PC-9 (cell line): ENCODE measurements around the gene SLC9C1. TPM values are rescaled to one million over a fixed set of nuclear protein-coding genes. Genes with fewer than 3 reads are reported as not detected.

Source experiments
- BruUV-seq: library from RNA; stranded (reverse); fragments of 400-500 nt; replicated peaks from 2 replicates; lab custom pipeline; 2021; lab: Mats Ljungman, UMichigan
- CTCF ChIA-PET: fragments of 300-600 bp; sonication (Branson Sonifier 250); formaldehyde crosslinking; loops from one replicate; lab custom pipeline; 2022; ENCODE audit warnings: antibody characterized with exemption; lab: Charles Lee
- POLR2A ChIA-PET: fragments of 300-600 bp; sonication (Branson Sonifier 250); formaldehyde crosslinking; loops from one replicate; lab custom pipeline; 2022; ENCODE audit warnings: antibody characterized with exemption; ENCODE audit not compliant: unreplicated experiment; lab: Charles Lee
- DNase-seq, 2 experiments: peaks; one replicate each; pipeline versions ENCODE4 v3.0.0 to v3.0.0-alpha.2; 2015 to 2022; ENCODE audit warnings: mixed read lengths in 1 of 2
- H2AFZ ChIP-seq: fragments of 200-600 bp; sonication (generic); 2 replicates; pipeline ENCODE4 v1.8.1; 2017; ENCODE audit warnings: antibody characterized with exemption
- H3F3A ChIP-seq: fragments of 200-600 bp; sonication (generic); 2 replicates; pipeline ENCODE4 v1.8.1; 2017; ENCODE audit warnings: antibody characterized with exemption, mild to moderate bottlenecking, low read depth; ENCODE audit not compliant: insufficient read depth
- H3K27ac ChIP-seq: fragments of 200-600 bp; sonication (generic); 2 replicates; pipeline ENCODE4 v1.6.1; 2016; ENCODE audit warnings: mixed run types
- H3K27me3 ChIP-seq: fragments of 200-600 bp; sonication (generic); 2 replicates; pipeline ENCODE4 v1.6.1; 2016; ENCODE audit warnings: low read depth, mixed run types; ENCODE audit not compliant: insufficient read depth
- H3K36me3 ChIP-seq: fragments of 200-600 bp; sonication (generic); 2 replicates; pipeline ENCODE4 v1.6.1; 2016; ENCODE audit warnings: low read depth, mixed run types
- H3K4me1 ChIP-seq: fragments of 200-600 bp; sonication (generic); replicated peaks from 2 replicates; pipeline ENCODE4 v1.6.1; 2016; ENCODE audit warnings: mixed run types; ENCODE audit not compliant: insufficient read depth
- H3K4me2 ChIP-seq: fragments of 200-600 bp; sonication (generic); 2 replicates; pipeline ENCODE4 v1.6.1; 2017; ENCODE audit warnings: mixed run types
- H3K4me3 ChIP-seq: fragments of 200-600 bp; sonication (generic); 2 replicates; pipeline ENCODE4 v1.6.1; 2016; ENCODE audit warnings: mixed run types
- H3K79me2 ChIP-seq: fragments of 200-600 bp; sonication (generic); 2 replicates; pipeline ENCODE4 v1.6.1; 2017; ENCODE audit warnings: low read depth, mixed run types
- H3K9me2 ChIP-seq: fragments of 200-600 bp; sonication (generic); 2 replicates; pipeline ENCODE4 v1.8.1; 2017; ENCODE audit warnings: mild to moderate bottlenecking; ENCODE audit not compliant: insufficient read depth
- H3K9me3 ChIP-seq: fragments of 200-600 bp; sonication (generic); 2 replicates; pipeline ENCODE4 v1.8.1; 2016; ENCODE audit warnings: low read depth; ENCODE audit not compliant: insufficient read depth
- H4K20me1 ChIP-seq: fragments of 200-600 bp; sonication (generic); 2 replicates; pipeline ENCODE4 v1.8.1; 2017; ENCODE audit not compliant: insufficient read depth
- CTCF ChIP-seq: fragments of 200-600 bp; sonication (generic); conservative IDR thresholded peaks from 2 replicates; pipeline ENCODE4 v1.6.1; 2017; ENCODE audit warnings: mixed run types, antibody characterized with exemption, mild to moderate bottlenecking, moderate library complexity
- EZH2 ChIP-seq: fragments of 200-600 bp; sonication (generic); IDR thresholded peaks from 2 replicates; pipeline ENCODE4 v1.8.0; 2017; ENCODE audit warnings: antibody characterized with exemption, low read depth
- intact Hi-C: fragments of 100-400 bp; cut with micrococcal nuclease; formaldehyde crosslinking; loops from one replicate; pipeline ENCODE4 v1.10.0; 2022; ENCODE audit not compliant: unreplicated experiment
- total RNA-seq: library from RNA; stranded (reverse); gene quantifications from 2 replicates; pipeline ENCODE4 v1.2.3, GENCODE V29; 2021

The SLC9C1 gene
- total RNA-seq, 1 experiment from 2014 or later: not detected

GRCh38 chr3:112101916-112102315, 192.1 kb downstream of the SLC9C1 start:
- intact Hi-C loops: no loop called here
- peaks cover 11% of the 10 kb centered on the region for H3K4me1 ChIP-seq
- POLR2A ChIA-PET: no interaction called here
- H3K36me3 ChIP-seq: no peaks in the 10 kb centered on the region
- no peaks in the 10 kb centered on the region for H3K9me2 ChIP-seq
- H3K27ac ChIP-seq: no peak overlapping the region
- H4K20me1 ChIP-seq: no peaks in the 10 kb centered on the region
- no peaks in the 10 kb centered on the region for H3K27me3 ChIP-seq
- CTCF ChIA-PET: no interaction called here
- peak in 1 of 2 experiments; percentile 44 for DNase-seq
- H3K4me3 ChIP-seq: no peak overlapping the region
- H3K79me2 ChIP-seq: no peaks in the 10 kb centered on the region; the same call in 1 of the 2 replicates
- TF ChIP-seq EZH2 (no peak), CTCF (no peak)
- no peaks in the 10 kb centered on the region; the same call in 1 of the 2 replicates for H3K9me3 ChIP-seq
- no TSS peak for BruUV-seq
- H3F3A ChIP-seq: no peaks in the 10 kb centered on the region; the same call in 1 of the 2 replicates
- H2AFZ ChIP-seq: no peak overlapping the region
- no peak overlapping the region for H3K4me2 ChIP-seq

- intact Hi-C loops: loop anchor here (1.0 to 10.0 kb wide), 2 partner anchors 22 to 1023 kb away; partner anchors contain the start of gene NECTIN3
- H3K4me2 ChIP-seq: peak overlapping the region; percentile 51
- no TSS peak for BruUV-seq
- no peaks in the 10 kb centered on the region for H3K36me3 ChIP-seq
- POLR2A ChIA-PET: interaction anchor here (0.6 to 1.0 kb wide), 2 partner anchors 11 to 118 kb away, joined by 3 to 6 read pairs; partner anchors contain the start of genes ABHD10 and C3orf52
- H3F3A ChIP-seq: no peaks in the 10 kb centered on the region; the same call in 1 of the 2 replicates
- no peaks in the 10 kb centered on the region for H3K27me3 ChIP-seq
- TF ChIP-seq CTCF (no peak), EZH2 (no peak)
- H3K4me1 ChIP-seq: peaks cover 17% of the 10 kb centered on the region
- no peak overlapping the region for H3K4me3 ChIP-seq
- H3K9me2 ChIP-seq: no peaks in the 10 kb centered on the region
- H4K20me1 ChIP-seq: no peaks in the 10 kb centered on the region
- no peaks in the 10 kb centered on the region; the same call in 1 of the 2 replicates for H3K79me2 ChIP-seq
- CTCF ChIA-PET: interaction anchor here (0.6 to 1.8 kb wide), 4 partner anchors 14 to 425 kb away, joined by 3 to 14 read pairs (median 4); no protein-coding TSS in a partner anchor
- DNase-seq: peak; percentile 74 to 99
- H2AFZ ChIP-seq: no peak overlapping the region
- H3K27ac ChIP-seq: peak overlapping the region; percentile 62
- no peaks in the 10 kb centered on the region; the same call in 1 of the 2 replicates for H3K9me3 ChIP-seq
Observed at GRCh38 chr3:112097378-112097777, 196.6 kb downstream of the SLC9C1 start.

GRCh38 chr3:112096176-112096575, 197.8 kb downstream of the SLC9C1 start:
- Histone ChIP-seq H3K27ac (no peak overlapping the region), H2AFZ (no peak overlapping the region), H3K9me3 (no peaks in the 10 kb centered on the region; the same call in 1 of the 2 replicates), H3K9me2 (no peaks in the 10 kb centered on the region), H3F3A (no peaks in the 10 kb centered on the region; the same call in 1 of the 2 replicates), H3K4me2 (no peak overlapping the region), H3K27me3 (no peaks in the 10 kb centered on the region), H3K79me2 (no peaks in the 10 kb centered on the region; the same call in 1 of the 2 replicates), H4K20me1 (no peaks in the 10 kb centered on the region), H3K4me3 (no peak overlapping the region), H3K4me1 (peaks cover 20% of the 10 kb centered on the region), H3K36me3 (no peaks in the 10 kb centered on the region)
- no TSS peak for BruUV-seq
- no peak for TF ChIP-seq EZH2
- TF ChIP-seq CTCF: no peak
- no peak for DNase-seq
- ChIA-PET POLR2A (no interaction called here), CTCF (interaction anchor here (0.5 kb wide), 1 partner anchor 83 kb away, joined by 3 read pairs; no protein-coding TSS in a partner anchor)
- intact Hi-C loops: loop anchor here (10.0 kb wide), 1 partner anchor 1021 kb away; the partner anchor contains the start of gene NECTIN3
